ENCODE results near the gene ZNF593OS.

Gene ZNF593OS

GRCh38 chr1:26218906-26219494 lies 47.4 kb upstream of the ZNF593OS start:
- no peaks in the 10 kb centered on the region for H3K27me3 ChIP-seq (ENCODE audit: insufficient read depth, low read length, poor library complexity)

GRCh38 chr1:26215246-26215645 lies 43.6 kb upstream of the ZNF593OS start:
- no peaks in the 10 kb centered on the region for H3K9me3 ChIP-seq (ENCODE audit: insufficient read depth, low read length, severe bottlenecking)
- no peak for DNase-seq
- H3K4me3 ChIP-seq (ENCODE audit: low read depth in 1 of 2, low read length in 2 of 2): no peak overlapping the region
- H3K4me2 ChIP-seq (ENCODE audit: insufficient read depth, low read length): no peak overlapping the region
- no peaks in the 10 kb centered on the region for H3K36me3 ChIP-seq (ENCODE audit: insufficient read depth, low read length)
- TF ChIP-seq CTCF (IDR thresholded peaks at IDR 0.05; ENCODE audit: borderline replicate concordance, extremely low read depth, low read length, poor library complexity, severe bottlenecking): no peak
- no peak for TF ChIP-seq EZH2 (IDR thresholded peaks at IDR 0.05; ENCODE audit: borderline replicate concordance, low read depth, low read length, severe bottlenecking)
- peaks cover 4% of the 10 kb centered on the region for H3K27me3 ChIP-seq (ENCODE audit: insufficient read depth, low read length, poor library complexity)
- no peak overlapping the region for H2AFZ ChIP-seq (ENCODE audit: low read depth, low read length)
- no peaks in the 10 kb centered on the region for H4K20me1 ChIP-seq (ENCODE audit: insufficient read depth, low read length)
- H3K27ac ChIP-seq (ENCODE audit: low read length): no peak overlapping the region
- no peak overlapping the region for H3K9ac ChIP-seq (ENCODE audit: low read depth, low read length)
- no peak for ATAC-seq (ENCODE audit: insufficient read depth, low read depth)
- H3K79me2 ChIP-seq (ENCODE audit: insufficient read depth, low read length): no peaks in the 10 kb centered on the region
- no peaks in the 10 kb centered on the region for H3K4me1 ChIP-seq (ENCODE audit: insufficient read depth, low read length)

More at GRCh38 chr1:26218906-26219494, 47.4 kb upstream of the ZNF593OS start:
- no peaks in the 10 kb centered on the region for H3K79me2 ChIP-seq (ENCODE audit: insufficient read depth, low read length)
- no peaks in the 10 kb centered on the region for H3K36me3 ChIP-seq (ENCODE audit: insufficient read depth, low read length)
- H3K4me3 ChIP-seq (ENCODE audit: low read depth in 1 of 2, low read length in 2 of 2): no peak overlapping the region
- no peak overlapping the region for H3K27ac ChIP-seq (ENCODE audit: low read length)
- H3K9me3 ChIP-seq (ENCODE audit: insufficient read depth, low read length, severe bottlenecking): no peaks in the 10 kb centered on the region
- H3K9ac ChIP-seq (ENCODE audit: low read depth, low read length): no peak overlapping the region
- no peak for TF ChIP-seq EZH2 (IDR thresholded peaks at IDR 0.05; ENCODE audit: borderline replicate concordance, low read depth, low read length, severe bottlenecking)
- no peaks in the 10 kb centered on the region for H3K4me1 ChIP-seq (ENCODE audit: insufficient read depth, low read length)
- no peak overlapping the region for H3K4me2 ChIP-seq (ENCODE audit: insufficient read depth, low read length)
- H4K20me1 ChIP-seq (ENCODE audit: insufficient read depth, low read length): no peaks in the 10 kb centered on the region
- ATAC-seq (ENCODE audit: insufficient read depth, low read depth) (no peak), DNase-seq (no peak)
- H2AFZ ChIP-seq (ENCODE audit: low read depth, low read length): no peak overlapping the region

GRCh38 chr1:26213335-26213905 lies 41.8 kb upstream of the ZNF593OS start:
- Histone ChIP-seq H3K9ac (ENCODE audit: low read depth, low read length) (no peak overlapping the region), H3K36me3 (ENCODE audit: insufficient read depth, low read length) (no peaks in the 10 kb centered on the region), H3K27me3 (ENCODE audit: insufficient read depth, low read length, poor library complexity) (peaks cover 10% of the 10 kb centered on the region), H3K79me2 (ENCODE audit: insufficient read depth, low read length) (no peaks in the 10 kb centered on the region), H4K20me1 (ENCODE audit: insufficient read depth, low read length) (no peaks in the 10 kb centered on the region), H3K4me2 (ENCODE audit: insufficient read depth, low read length) (no peak overlapping the region), H3K27ac (ENCODE audit: low read length) (no peak overlapping the region), H3K4me1 (ENCODE audit: insufficient read depth, low read length) (no peaks in the 10 kb centered on the region), H3K4me3 (ENCODE audit: low read depth in 1 of 2, low read length in 2 of 2) (no peak overlapping the region), H2AFZ (ENCODE audit: low read depth, low read length) (no peak overlapping the region), H3K9me3 (ENCODE audit: insufficient read depth, low read length, severe bottlenecking) (no peaks in the 10 kb centered on the region)
- TF ChIP-seq EZH2 (IDR thresholded peaks at IDR 0.05; ENCODE audit: borderline replicate concordance, low read depth, low read length, severe bottlenecking): no peak
- no peak for TF ChIP-seq CTCF (IDR thresholded peaks at IDR 0.05; ENCODE audit: borderline replicate concordance, extremely low read depth, low read length, poor library complexity, severe bottlenecking)
- ATAC-seq (ENCODE audit: insufficient read depth, low read depth) (no peak), DNase-seq (no peak)

- Histone ChIP-seq H3K36me3 (ENCODE audit: insufficient read depth, low read length) (no peaks in the 10 kb centered on the region), H3K9ac (ENCODE audit: low read depth, low read length) (no peak overlapping the region), H3K4me3 (ENCODE audit: low read depth in 1 of 2, low read length in 2 of 2) (no peak overlapping the region), H3K27me3 (ENCODE audit: insufficient read depth, low read length, poor library complexity) (peaks cover 10% of the 10 kb centered on the region), H4K20me1 (ENCODE audit: insufficient read depth, low read length) (no peaks in the 10 kb centered on the region), H3K4me2 (ENCODE audit: insufficient read depth, low read length) (no peak overlapping the region), H2AFZ (ENCODE audit: low read depth, low read length) (no peak overlapping the region), H3K79me2 (ENCODE audit: insufficient read depth, low read length) (no peaks in the 10 kb centered on the region), H3K27ac (ENCODE audit: low read length) (no peak overlapping the region), H3K9me3 (ENCODE audit: insufficient read depth, low read length, severe bottlenecking) (no peaks in the 10 kb centered on the region), H3K4me1 (ENCODE audit: insufficient read depth, low read length) (no peaks in the 10 kb centered on the region)
- ATAC-seq (ENCODE audit: insufficient read depth, low read depth) (no peak), DNase-seq (no peak)
- TF ChIP-seq CTCF (IDR thresholded peaks at IDR 0.05; ENCODE audit: borderline replicate concordance, extremely low read depth, low read length, poor library complexity, severe bottlenecking): no peak
- no peak for TF ChIP-seq EZH2 (IDR thresholded peaks at IDR 0.05; ENCODE audit: borderline replicate concordance, low read depth, low read length, severe bottlenecking)
Measured at GRCh38 chr1:26212726-26213125, 41.1 kb upstream of the ZNF593OS start.

Data from DND-41 (cell line).